Measurements from ENCODE around the gene RASAL2.

RASAL2 gene

GRCh38 chr1:178487070-178487615, 393.2 kb downstream of the RASAL2 start:
- Histone ChIP-seq H4K20me1 (ENCODE audit: insufficient read depth, low read length, poor library complexity, severe bottlenecking) (no peaks in the 10 kb centered on the region), H3K9me2 (replicated peaks; ENCODE audit: low read depth, low read length) (no peaks in the 10 kb centered on the region), H3K9ac (ENCODE audit: low read depth, low read length, poor library complexity, severe bottlenecking) (no peak overlapping the region), H3K4me2 (ENCODE audit: low read depth, low read length, poor library complexity, severe bottlenecking) (no peak overlapping the region), H3F3A (ENCODE audit: low read depth) (no peaks in the 10 kb centered on the region), H3K4me1 (ENCODE audit: insufficient read depth, low read length, poor library complexity, severe bottlenecking) (no peaks in the 10 kb centered on the region), H3K36me3 (ENCODE audit: insufficient read depth, low read length) (no peaks in the 10 kb centered on the region), H3K79me2 (ENCODE audit: insufficient read depth, low read length) (no peaks in the 10 kb centered on the region), H3K27me3 (ENCODE audit: insufficient read depth, low read length, poor library complexity, severe bottlenecking) (no peaks in the 10 kb centered on the region), H2AFZ (ENCODE audit: low read length) (no peak overlapping the region), H3K9me3 (ENCODE audit: insufficient read depth, low read depth, low read length) (no peaks in the 10 kb centered on the region), H3K4me3 (ENCODE audit: low read length, poor library complexity, severe bottlenecking) (no peak overlapping the region)
- TF ChIP-seq EZH2phosphoT487 (IDR thresholded peaks at IDR 0.05; ENCODE audit: borderline replicate concordance), result no peak
- TF ChIP-seq CTCF (conservative IDR thresholded peaks at IDR 0.05; ENCODE audit: low read length), result no peak

- Histone ChIP-seq H3K36me3 (ENCODE audit: insufficient read depth, low read length) (no peaks in the 10 kb centered on the region), H3K4me3 (ENCODE audit: low read length, poor library complexity, severe bottlenecking) (no peak overlapping the region), H3K4me1 (ENCODE audit: insufficient read depth, low read length, poor library complexity, severe bottlenecking) (no peaks in the 10 kb centered on the region), H3K27me3 (ENCODE audit: insufficient read depth, low read length, poor library complexity, severe bottlenecking) (no peaks in the 10 kb centered on the region), H3K9me3 (ENCODE audit: insufficient read depth, low read depth, low read length) (no peaks in the 10 kb centered on the region), H3K79me2 (ENCODE audit: insufficient read depth, low read length) (no peaks in the 10 kb centered on the region), H3K4me2 (ENCODE audit: low read depth, low read length, poor library complexity, severe bottlenecking) (no peak overlapping the region), H3F3A (ENCODE audit: low read depth) (no peaks in the 10 kb centered on the region), H4K20me1 (ENCODE audit: insufficient read depth, low read length, poor library complexity, severe bottlenecking) (no peaks in the 10 kb centered on the region), H3K9me2 (replicated peaks; ENCODE audit: low read depth, low read length) (no peaks in the 10 kb centered on the region), H3K9ac (ENCODE audit: low read depth, low read length, poor library complexity, severe bottlenecking) (no peak overlapping the region), H2AFZ (ENCODE audit: low read length) (no peak overlapping the region)
- TF ChIP-seq CTCF (conservative IDR thresholded peaks at IDR 0.05; ENCODE audit: low read length) (no peak), EZH2phosphoT487 (IDR thresholded peaks at IDR 0.05; ENCODE audit: borderline replicate concordance) (no peak)
These were observed 394.5 kb downstream of the RASAL2 start for GRCh38 chr1:178488393-178488792.

- H3K4me2 ChIP-seq (ENCODE audit: low read depth, low read length, poor library complexity, severe bottlenecking), result no peak overlapping the region
- H2AFZ ChIP-seq (ENCODE audit: low read length), result no peak overlapping the region
- no peaks in the 10 kb centered on the region for H3F3A ChIP-seq (ENCODE audit: low read depth)
- no peak overlapping the region for H3K9ac ChIP-seq (ENCODE audit: low read depth, low read length, poor library complexity, severe bottlenecking)
- no peaks in the 10 kb centered on the region for H3K27me3 ChIP-seq (ENCODE audit: insufficient read depth, low read length, poor library complexity, severe bottlenecking)
- H3K9me2 ChIP-seq (replicated peaks; ENCODE audit: low read depth, low read length), result no peaks in the 10 kb centered on the region
- H4K20me1 ChIP-seq (ENCODE audit: insufficient read depth, low read length, poor library complexity, severe bottlenecking), result no peaks in the 10 kb centered on the region
- H3K9me3 ChIP-seq (ENCODE audit: insufficient read depth, low read depth, low read length), result no peaks in the 10 kb centered on the region
- no peaks in the 10 kb centered on the region for H3K4me1 ChIP-seq (ENCODE audit: insufficient read depth, low read length, poor library complexity, severe bottlenecking)
- TF ChIP-seq EZH2phosphoT487 (IDR thresholded peaks at IDR 0.05; ENCODE audit: borderline replicate concordance), result no peak
- TF ChIP-seq CTCF (conservative IDR thresholded peaks at IDR 0.05; ENCODE audit: low read length), result no peak
- H3K79me2 ChIP-seq (ENCODE audit: insufficient read depth, low read length), result no peaks in the 10 kb centered on the region
- no peaks in the 10 kb centered on the region for H3K36me3 ChIP-seq (ENCODE audit: insufficient read depth, low read length)
- H3K4me3 ChIP-seq (ENCODE audit: low read length, poor library complexity, severe bottlenecking), result no peak overlapping the region
These were observed 395.5 kb downstream of the RASAL2 start for GRCh38 chr1:178489399-178489798.

Measured in Loucy (cell line).